LNCaP clone FGC (cell line): ENCODE data around the gene MRPL48.

Experiments used
- DNase-seq: peaks from one replicate; pipeline ENCODE4 v3.0.0-alpha.2; 2011; ENCODE audit warnings: low read depth
- H3K4me3 ChIP-seq: 2 replicates; pipeline ENCODE4 v1.5.1; 2011; ENCODE audit warnings: mild to moderate bottlenecking, low read depth, low read length, control low read depth
- CTCF ChIP-seq: IDR thresholded peaks from 2 replicates; pipeline ENCODE4 v1.5.1; 2012; ENCODE audit warnings: mild to moderate bottlenecking; ENCODE audit not compliant: control insufficient read depth, insufficient read depth; ENCODE audit errors: extremely low read depth

MRPL48 gene

GRCh38 chr11:73752216-73752867, 35.3 kb upstream of the MRPL48 start:
- no peak for DNase-seq

GRCh38 chr11:73752903-73753302, 34.8 kb upstream of the MRPL48 start:
- no peak overlapping the region for H3K4me3 ChIP-seq
- no peak for TF ChIP-seq CTCF
- no peak for DNase-seq

More at GRCh38 chr11:73752216-73752867, 35.3 kb upstream of the MRPL48 start:
- TF ChIP-seq CTCF, result no peak
- H3K4me3 ChIP-seq, result no peak overlapping the region

GRCh38 chr11:73753938-73754337, 33.7 kb upstream of the MRPL48 start:
- no peak for DNase-seq
- TF ChIP-seq CTCF, result no peak

GRCh38 chr11:73755670-73756069, 32.0 kb upstream of the MRPL48 start:
- no peak for TF ChIP-seq CTCF
- H3K4me3 ChIP-seq, result no peak overlapping the region
- DNase-seq, result no peak

More at GRCh38 chr11:73753938-73754337, 33.7 kb upstream of the MRPL48 start:
- no peak overlapping the region for H3K4me3 ChIP-seq

- H3K4me3 ChIP-seq, result no peak overlapping the region
- TF ChIP-seq CTCF, result no peak
- no peak for DNase-seq
These were observed 30.1 kb upstream of the MRPL48 start for GRCh38 chr11:73757598-73757997.

- TF ChIP-seq CTCF, result no peak
- no peak for DNase-seq
These were observed 29.2 kb upstream of the MRPL48 start for GRCh38 chr11:73758451-73758850.

GRCh38 chr11:73759610-73760134, 28.0 kb upstream of the MRPL48 start:
- peak overlapping the region; percentile 90 for H3K4me3 ChIP-seq
- no peak for DNase-seq
- no peak for TF ChIP-seq CTCF

More at GRCh38 chr11:73758451-73758850, 29.2 kb upstream of the MRPL48 start:
- no peak overlapping the region for H3K4me3 ChIP-seq
